T follicular helper cell (primary cell): ENCODE results near the gene TLE3.
A peak's percentile ranks its signal among the peaks of the same experiment; 100 is the strongest.
"Not testable (repeated sequence)": the region's sequence is repeated elsewhere in the genome, so short reads cannot be mapped to it uniquely, and the experiment has no call there.

Experiments used
- DNase-seq: peaks from one replicate; pipeline ENCODE4 v3.0.0-alpha.2; 2020; ENCODE audit warnings: low read depth

Gene TLE3

GRCh38 chr15:70126362-70126761, 28.6 kb upstream of the TLE3 start:
- no peak for DNase-seq

- no peak for DNase-seq
These were observed 27.9 kb upstream of the TLE3 start for GRCh38 chr15:70125605-70126004.

GRCh38 chr15:70121624-70122302, 24.0 kb upstream of the TLE3 start:
- no peak for DNase-seq

- no peak for DNase-seq
These were observed 23.4 kb upstream of the TLE3 start for GRCh38 chr15:70120958-70121623.

- DNase-seq: no peak
These were observed 22.3 kb upstream of the TLE3 start for GRCh38 chr15:70119911-70120508.

- no peak for DNase-seq
These were observed 20.9 kb upstream of the TLE3 start for GRCh38 chr15:70118599-70118998.

- no peak for DNase-seq
These were observed 18.6 kb upstream of the TLE3 start for GRCh38 chr15:70116317-70116716.

- DNase-seq: no peak
These were observed 16.5 kb upstream of the TLE3 start for GRCh38 chr15:70114221-70114620.

- DNase-seq: no peak
These were observed 15.6 kb upstream of the TLE3 start for GRCh38 chr15:70113304-70113700.

- DNase-seq: not testable (repeated sequence)
These were observed 15.0 kb upstream of the TLE3 start for GRCh38 chr15:70112572-70113303.

- no peak for DNase-seq
These were observed 14.3 kb upstream of the TLE3 start for GRCh38 chr15:70112074-70112395.

GRCh38 chr15:70111203-70112073, 13.7 kb upstream of the TLE3 start:
- DNase-seq: no peak

- no peak for DNase-seq
These were observed 12.3 kb upstream of the TLE3 start for GRCh38 chr15:70109978-70110377.

GRCh38 chr15:70109531-70109930, 11.8 kb upstream of the TLE3 start:
- DNase-seq: no peak

GRCh38 chr15:70103880-70104626, 6.3 kb upstream of the TLE3 start:
- DNase-seq: no peak

- DNase-seq: no peak
These were observed 5.1 kb upstream of the TLE3 start for GRCh38 chr15:70102827-70103226.

- DNase-seq: no peak
These were observed 3.9 kb upstream of the TLE3 start for GRCh38 chr15:70101459-70102113.

- peak; percentile 59 for DNase-seq
These were observed 3.0 kb upstream of the TLE3 start for GRCh38 chr15:70100474-70101341.

- DNase-seq: no peak
These were observed 2.3 kb upstream of the TLE3 start for GRCh38 chr15:70099967-70100473.
